Esophagus muscularis mucosa (tissue), 4 donors: ENCODE measurements around the gene CYBB. TPM values are rescaled to one million over a fixed set of nuclear protein-coding genes. Genes with fewer than 3 reads are reported as not detected.

Source experiments
- DNase-seq: peaks from one replicate; pipeline ENCODE4 v3.0.0-alpha.2; 2017; ENCODE audit errors: extremely low spot score
- H3K27ac ChIP-seq, 4 donors: fragments of 200-600 bp; sonication (generic); replicated peaks in 1 of 4; 1 replicate in 3 of 4; 2 replicates in 1 of 4; pipeline ENCODE4 v1.5.1; 2016 to 2019; ENCODE audit warnings: mild to moderate bottlenecking in 1 of 4
- H3K27me3 ChIP-seq, 4 donors: fragments of 200-600 bp; sonication (generic); one replicate each; pipeline versions ENCODE4 v1.5.1 to v1.6.0; 2016 to 2019
- H3K36me3 ChIP-seq, 4 donors: fragments of 200-600 bp; sonication (generic); one replicate each; pipeline ENCODE4 v1.5.1; 2016 to 2019
- H3K4me1 ChIP-seq, 4 donors: fragments of 200-600 bp; sonication (generic); one replicate each; pipeline ENCODE4 v1.5.1; 2016 to 2019
- H3K4me3 ChIP-seq, 4 donors: fragments of 200-600 bp; sonication (generic); 1 replicate in 2 of 4; 2 replicates in 2 of 4; pipeline ENCODE4 v1.5.1; 2016 to 2019; ENCODE audit warnings: mild to moderate bottlenecking in 4 of 4, moderate library complexity in 1 of 4
- H3K9me3 ChIP-seq, 4 donors: fragments of 200-600 bp; sonication (generic); 1 replicate in 3 of 4; 2 replicates in 1 of 4; pipeline ENCODE4 v1.5.1; 2016 to 2019
- CTCF ChIP-seq, 3 experiments: fragments of 200-600 bp in 2 of 3; fragments of 450-650 bp in 1 of 3; sonication (generic) in 2 of 3; IDR thresholded peaks; one replicate each; pipeline ENCODE4 v1.5.1; 2017 to 2019; ENCODE audit warnings: antibody characterized with exemption in 3 of 3, mild to moderate bottlenecking in 2 of 3, moderate library complexity in 1 of 3
- EP300 ChIP-seq: sonication (generic); formaldehyde crosslinking; IDR thresholded peaks from one replicate; pipeline ENCODE4 v1.6.1; 2017; ENCODE audit warnings: antibody characterized with exemption
- POLR2A ChIP-seq: fragments of 450-650 bp; IDR thresholded peaks from one replicate; pipeline ENCODE4 v1.6.1; 2017; ENCODE audit warnings: antibody characterized with exemption, moderate library complexity, mild to moderate bottlenecking, low read depth
- POLR2AphosphoS5 ChIP-seq, 2 donors: sonication (generic); formaldehyde crosslinking; IDR thresholded peaks; one replicate each; pipeline ENCODE4 v1.6.1; 2017; ENCODE audit warnings: antibody characterized with exemption in 2 of 2
- WGBS: methylation state at CpG from one replicate; pipeline ENCODE4 v1.1.5; 2018; 5-methylcytosine and 5-hydroxymethylcytosine counted together
- intact Hi-C: fragments of 100-400 bp; cut with DNase I; formaldehyde crosslinking; loops from one replicate; pipeline ENCODE4 v1.15.1; 2023
- total RNA-seq, 4 donors: library from RNA; depleted of rRNA; stranded (reverse); fragments of >200 nt; gene quantifications; one replicate each; pipeline versions ENCODE4 v1.1.0 to v1.2.1, GENCODE V29; 2016

CYBB gene
- total RNA-seq = 10 to 100 TPM; 11.4 to 24.5 (median 14.0) TPM

GRCh38 chrX:37779857-37780256, at the start of gene CYBB:
Gene CYBB (plus strand): TSS chrX:37780059. CDS start chrX:37780078, 19 bp downstream.
- no peaks in the 10 kb centered on the region for H3K36me3 ChIP-seq
- TF ChIP-seq EP300 (no peak), POLR2AphosphoS5 (IDR thresholded peaks at IDR 0.05) (no peak), POLR2A (no peak), CTCF (IDR thresholded peaks at IDR 0.05) (no peak)
- WGBS = 72% methylated on average over 2 of the region's 2 CpGs
- H3K27me3 ChIP-seq = no peaks in the 10 kb centered on the region
- no peak within 1 kb of the TSS for H3K27ac ChIP-seq
- H3K4me1 ChIP-seq = no peaks in the 10 kb centered on the region
- no peaks in the 10 kb centered on the region for H3K9me3 ChIP-seq
- intact Hi-C loops = no loop called here
- no peak for DNase-seq
- peak within 1 kb of the TSS in 1 of 4 donors; percentile 18 for H3K4me3 ChIP-seq

GRCh38 chrX:37745354-37745753, 34.5 kb upstream of the CYBB start:
- H3K4me3 ChIP-seq = no peak overlapping the region
- H3K9me3 ChIP-seq = no peaks in the 10 kb centered on the region
- TF ChIP-seq POLR2A = no peak
- TF ChIP-seq CTCF (IDR thresholded peaks at IDR 0.05) = peak; percentile 65 to 72 (median 71)
- intact Hi-C loops = loop anchor here (5.0 kb wide), 1 partner anchor 82 kb away; no protein-coding TSS in a partner anchor
- no peaks in the 10 kb centered on the region for H3K27me3 ChIP-seq
- WGBS = 21% methylated on average over 3 of the region's 3 CpGs
- no peak overlapping the region for H3K27ac ChIP-seq
- H3K4me1 ChIP-seq = no peaks in the 10 kb centered on the region
- DNase-seq = no peak
- H3K36me3 ChIP-seq = no peaks in the 10 kb centered on the region

- H3K27ac ChIP-seq = no peak overlapping the region
- DNase-seq = no peak
- no peaks in the 10 kb centered on the region for H3K27me3 ChIP-seq
- no peaks in the 10 kb centered on the region for H3K9me3 ChIP-seq
- TF ChIP-seq POLR2A (no peak), CTCF (IDR thresholded peaks at IDR 0.05) (no peak), POLR2AphosphoS5 (IDR thresholded peaks at IDR 0.05) (no peak), EP300 (no peak)
- intact Hi-C loops = loop anchor here (5.0 kb wide), 1 partner anchor 81 kb away; no protein-coding TSS in a partner anchor
- no peaks in the 10 kb centered on the region for H3K36me3 ChIP-seq
- no peak overlapping the region for H3K4me3 ChIP-seq
- 58% methylated on average over 1 of the region's 1 CpG for WGBS
- H3K4me1 ChIP-seq = no peaks in the 10 kb centered on the region
Measured at GRCh38 chrX:37745835-37746217, 34.0 kb upstream of the CYBB start.

- Histone ChIP-seq H3K36me3 (no peaks in the 10 kb centered on the region), H3K27ac (no peak overlapping the region), H3K27me3 (no peaks in the 10 kb centered on the region), H3K4me3 (no peak overlapping the region), H3K4me1 (no peaks in the 10 kb centered on the region), H3K9me3 (no peaks in the 10 kb centered on the region)
- 64% methylated on average over 7 of the region's 7 CpGs for WGBS
- TF ChIP-seq CTCF (IDR thresholded peaks at IDR 0.05) (no peak), EP300 (no peak), POLR2A (no peak), POLR2AphosphoS5 (IDR thresholded peaks at IDR 0.05) (no peak)
- DNase-seq = no peak
- intact Hi-C loops = loop anchor here (5.0 kb wide), 1 partner anchor 81 kb away; no protein-coding TSS in a partner anchor
Measured at GRCh38 chrX:37746218-37746941, 33.5 kb upstream of the CYBB start.
